HepG2 (cell line): ENCODE data around the gene PNKD. TPM values are rescaled to one million over a fixed set of nuclear protein-coding genes. Genes with fewer than 3 reads are reported as not detected.

Source experiments
- ATAC-seq: fragments of 200-7000 bp; cut with Tn5 transposase; 3 replicates; pipeline ENCODE4 v1.9.1; 2020; ENCODE audit warnings: mild to moderate bottlenecking, moderate library complexity
- BruUV-seq: library from RNA; stranded (reverse); fragments of 400-500 nt; replicated peaks from 2 replicates; lab custom pipeline; 2021; lab: Mats Ljungman, UMichigan
- CTCF ChIA-PET: fragments of 300-600 bp; formaldehyde crosslinking; extraction: SDS; loops from one replicate; lab custom pipeline; 2021; ENCODE audit warnings: low total read pairs, inconsistent platforms, low intra/inter-chr PET ratio; lab: Yijun Ruan, JAX
- POLR2A ChIA-PET: fragments of 350-600 bp; sonication (Branson Sonifier 250); formaldehyde crosslinking; loops from one replicate; lab custom pipeline; 2020; ENCODE audit warnings: antibody characterized with exemption, inconsistent platforms; lab: Yijun Ruan, JAX
- DNase-seq: peaks from one replicate; pipeline ENCODE4 v3.0.0-alpha.2; 2015; ENCODE audit warnings: low spot score
- FAIRE-seq: peaks from 3 replicates; lab custom pipeline; 2011; peaks lifted over from hg19 to GRCh38; lab: Jason Lieb, UNC
- H2AFZ ChIP-seq: one replicate; pipeline ENCODE4 v1.6.1; 2011; ENCODE audit warnings: low read length, inconsistent platforms
- H3K27ac ChIP-seq: fragments of 300-600 bp; 3 replicates; pipeline ENCODE4 v1.8.0; 2011; ENCODE audit warnings: mixed run types, mild to moderate bottlenecking, mixed read lengths, low read length, inconsistent platforms; ENCODE audit not compliant: insufficient read depth; ENCODE audit errors: extremely low read length
- H3K27me3 ChIP-seq, 2 experiments: fragments of 200-600 bp in 1 of 2; 2 replicates in 1 of 2; 3 replicates in 1 of 2; pipeline versions ENCODE4 v1.6.0 to v1.8.0; 2011; ENCODE audit warnings: low read length in 2 of 2, mild to moderate bottlenecking in 2 of 2, moderate library complexity in 2 of 2, inconsistent platforms in 1 of 2; ENCODE audit not compliant: insufficient read depth in 2 of 2, control insufficient read depth in 1 of 2
- H3K36me3 ChIP-seq, 2 experiments: fragments of 200-600 bp in 1 of 2; replicated peaks in 1 of 2; 2 replicates in 1 of 2; 3 replicates in 1 of 2; pipeline versions ENCODE4 v1.5.1 to v1.8.0; 2011; ENCODE audit warnings: low read length in 2 of 2, inconsistent platforms in 1 of 2; ENCODE audit not compliant: insufficient read depth in 2 of 2, control insufficient read depth in 1 of 2
- H3K4me1 ChIP-seq: 2 replicates; pipeline ENCODE4 v1.5.1; 2012; ENCODE audit warnings: low read length, inconsistent platforms; ENCODE audit not compliant: insufficient read depth
- H3K4me2 ChIP-seq: 2 replicates; pipeline ENCODE4 v1.6.0; 2011; ENCODE audit warnings: low read depth, low read length, inconsistent platforms
- H3K4me3 ChIP-seq, 3 experiments: fragments of 200-600 bp in 1 of 3; sonication (generic), shearing (Covaris generic) in 1 of 3; replicated peaks in 1 of 3; 2 replicates each; pipeline ENCODE4 v1.5.1; 2011 to 2016; ENCODE audit warnings: low read length in 3 of 3, inconsistent platforms in 2 of 3, low read depth in 2 of 3, mild to moderate bottlenecking in 2 of 3, control low read depth in 1 of 3, mixed read lengths in 1 of 3; ENCODE audit not compliant: insufficient read depth in 1 of 3
- H3K79me2 ChIP-seq: one replicate; pipeline ENCODE4 v1.6.1; 2011; ENCODE audit warnings: low read length, inconsistent platforms; ENCODE audit not compliant: insufficient read depth
- H3K9ac ChIP-seq: 2 replicates; pipeline ENCODE4 v1.6.0; 2011; ENCODE audit warnings: mild to moderate bottlenecking, low read depth, low read length, inconsistent platforms; ENCODE audit not compliant: insufficient read depth
- H3K9me3 ChIP-seq: 2 replicates; pipeline ENCODE4 v1.5.1; 2012; ENCODE audit warnings: mild to moderate bottlenecking, low read length
- H4K20me1 ChIP-seq: 2 replicates; pipeline ENCODE4 v1.6.0; 2011; ENCODE audit warnings: inconsistent platforms, mild to moderate bottlenecking, low read length, moderate library complexity; ENCODE audit not compliant: insufficient read depth
- ARID4A ChIP-seq: sonication (generic); formaldehyde crosslinking; IDR thresholded peaks from 2 replicates; pipeline ENCODE4 v1.5.0; 2020; ENCODE audit warnings: mild to moderate bottlenecking, missing genetic modification reagents, borderline replicate concordance
- EHMT2 ChIP-seq: fragments of 200-600 bp; sonication (generic); IDR thresholded peaks from 2 replicates; pipeline ENCODE4 v1.7.0; 2017; ENCODE audit warnings: antibody characterized with exemption, low read depth, low read length, borderline replicate concordance
- GABPA ChIP-seq, 2 experiments: IDR thresholded peaks; 2 replicates each; pipeline ENCODE4 v1.6.1; 2011 to 2016; ENCODE audit warnings: low read depth in 2 of 2, low read length in 1 of 2, missing biosample characterization in 1 of 2, missing genetic modification characterization in 1 of 2
- KLF12 ChIP-seq: sonication (generic); formaldehyde crosslinking; IDR thresholded peaks from 2 replicates; pipeline ENCODE4 v1.4.0; 2020; ENCODE audit warnings: missing genetic modification reagents, borderline replicate concordance
- MBD4 ChIP-seq: IDR thresholded peaks from 2 replicates; pipeline ENCODE4 v1.6.1; 2012; ENCODE audit warnings: low read length, inconsistent platforms, borderline replicate concordance
- MEF2D ChIP-seq: sonication (generic); formaldehyde crosslinking; IDR thresholded peaks from 2 replicates; pipeline ENCODE4 v1.5.1; 2020; ENCODE audit warnings: mild to moderate bottlenecking, missing genetic modification reagents
- RORA ChIP-seq: sonication (generic); formaldehyde crosslinking; IDR thresholded peaks from 2 replicates; pipeline ENCODE4 v1.5.0; 2020; ENCODE audit warnings: mild to moderate bottlenecking, missing genetic modification reagents, moderate library complexity
- SRF ChIP-seq: IDR thresholded peaks from 2 replicates; pipeline ENCODE4 v1.6.1; 2011; ENCODE audit warnings: mild to moderate bottlenecking, low read depth, low read length, moderate library complexity
- TEAD3 ChIP-seq: optimal IDR thresholded peaks from 2 replicates; pipeline ENCODE3; 2016; ENCODE audit warnings: borderline replicate concordance
- ZBTB8A ChIP-seq: sonication (generic); formaldehyde crosslinking; IDR thresholded peaks from 2 replicates; pipeline ENCODE4 v1.4.0; 2020; ENCODE audit warnings: mild to moderate bottlenecking, low read depth, missing genetic modification reagents, borderline replicate concordance
- ZNF281 ChIP-seq: sonication (generic); formaldehyde crosslinking; IDR thresholded peaks from 2 replicates; pipeline ENCODE4 v1.4.0; 2020; ENCODE audit warnings: missing genetic modification reagents, borderline replicate concordance
- ZNF296 ChIP-seq: sonication (generic); formaldehyde crosslinking; conservative IDR thresholded peaks from 2 replicates; pipeline ENCODE4 v1.5.0; 2020; ENCODE audit warnings: mild to moderate bottlenecking, missing genetic modification reagents
- ZNF326 ChIP-seq: sonication (generic); formaldehyde crosslinking; IDR thresholded peaks from 2 replicates; pipeline ENCODE4 v1.4.0; 2020; ENCODE audit warnings: missing genetic modification reagents, borderline replicate concordance
- ZNF563 ChIP-seq: sonication (generic); formaldehyde crosslinking; IDR thresholded peaks from 2 replicates; pipeline ENCODE4 v1.8.0; 2022; ENCODE audit warnings: mild to moderate bottlenecking, moderate library complexity, missing genetic modification reagents
- ZNF83 ChIP-seq: sonication (generic); formaldehyde crosslinking; IDR thresholded peaks from 2 replicates; pipeline ENCODE4 v1.4.0; 2020; ENCODE audit warnings: missing genetic modification reagents, mild to moderate bottlenecking, borderline replicate concordance
- ZNF883 ChIP-seq: sonication (generic); formaldehyde crosslinking; IDR thresholded peaks from 2 replicates; pipeline ENCODE4 v1.5.1; 2020; ENCODE audit warnings: mild to moderate bottlenecking, missing genetic modification reagents; ENCODE audit errors: not compliant biosample characterization
- WGBS: methylation state at CpG from one replicate; pipeline ENCODE4 v1.1.6; 2017; ENCODE audit warnings: low lambda C conversion rate; 5-methylcytosine and 5-hydroxymethylcytosine counted together
- in situ Hi-C: cut with HindIII; loops from 2 replicates; pipeline ENCODE4 v1.10.0; 2017; ENCODE audit warnings: low pct_unique_long_range_greater_than_20kb; ENCODE audit not compliant: extremely low pct_ligation_motif_present
- intact Hi-C: fragments of 100-400 bp; cut with micrococcal nuclease; formaldehyde crosslinking; loops from one replicate; pipeline ENCODE4 v1.10.0; 2022; ENCODE audit not compliant: unreplicated experiment
- polyA plus RNA-seq, 8 experiments: library from polyadenylated mRNA; depleted of rRNA in 3 of 8; stranded (reverse) in 7 of 8; unstranded in 1 of 8; fragments of >200 nt; fragmentation: Illumina TruSeq in 4 of 8; extraction: Trizol in 4 of 8; gene quantifications; 2 replicates each; pipeline versions ENCODE4 v1.2.1 to v1.2.3, GENCODE V29; 2011 to 2016; ENCODE audit warnings: low read depth in 4 of 8, missing spikeins in 1 of 8, mixed read lengths in 1 of 8; ENCODE audit not compliant: insufficient read depth in 1 of 8
- total RNA-seq, 5 experiments: library from RNA; depleted of rRNA; stranded (reverse); fragments of >200 nt; fragmentation: Illumina TruSeq; extraction: Trizol; gene quantifications; 2 replicates each; pipeline ENCODE4 v1.2.3, GENCODE V29; 2016; ENCODE audit warnings: low read depth in 1 of 5
- TF ChIP-seq, protein P1 (sequence below): sonication (generic); formaldehyde crosslinking; IDR thresholded peaks from 2 replicates; pipeline ENCODE4 v1.5.1; 2020; ENCODE audit warnings: missing genetic modification reagents, mild to moderate bottlenecking, borderline replicate concordance

Gene PNKD
- total and polyA plus RNA-seq, 2 of the 13 experiments (the other 11 are each of a cell fraction or from before 2014, with no cell fraction given): 55.9 to 80.4 TPM

GRCh38 chr2:218253232-218253625, 17.1 kb upstream of the PNKD start:
- FAIRE-seq: no peak

More at GRCh38 chr2:218253232-218253625, 17.1 kb upstream of the PNKD start:
- in situ Hi-C loops: no loop called here
- Histone ChIP-seq H3K79me2 (no peaks in the 10 kb centered on the region), H3K36me3 (peaks cover 40 to 77% of the 10 kb centered on the region in 2 experiments), H4K20me1 (no peaks in the 10 kb centered on the region), H3K4me2 (no peak overlapping the region), H3K27ac (no peak overlapping the region), H3K9me3 (no peaks in the 10 kb centered on the region), H3K9ac (no peak overlapping the region), H2AFZ (no peak overlapping the region), H3K27me3 (no peaks in the 10 kb centered on the region), H3K4me1 (no peaks in the 10 kb centered on the region), H3K4me3 (no peak overlapping the region)
- no TSS peak for BruUV-seq
- TF ChIP-seq ZNF281 (CRISPR knock-in tag) (no peak), ZNF563 (CRISPR knock-in tag) (no peak), RORA (CRISPR knock-in tag) (no peak), EHMT2 (no peak), ZBTB8A (CRISPR knock-in tag) (no peak), ZNF326 (CRISPR knock-in tag) (no peak), ZNF296 (CRISPR knock-in tag) (no peak), MBD4 (no peak), ZNF83 (CRISPR knock-in tag) (no peak), MEF2D (CRISPR knock-in tag) (no peak), ZNF883 (CRISPR knock-in tag) (no peak), KLF12 (CRISPR knock-in tag) (no peak), ARID4A (no peak), TEAD3 (CRISPR knock-in tag) (no peak), SRF (no peak), GABPA (IDR thresholded peaks at IDR 0.05; ENCODE audit: low read depth, low read length) (no peak), GABPA (CRISPR knock-in tag; IDR thresholded peaks at IDR 0.05; ENCODE audit: low read depth) (no peak)
- TF ChIP-seq, protein P1, sequence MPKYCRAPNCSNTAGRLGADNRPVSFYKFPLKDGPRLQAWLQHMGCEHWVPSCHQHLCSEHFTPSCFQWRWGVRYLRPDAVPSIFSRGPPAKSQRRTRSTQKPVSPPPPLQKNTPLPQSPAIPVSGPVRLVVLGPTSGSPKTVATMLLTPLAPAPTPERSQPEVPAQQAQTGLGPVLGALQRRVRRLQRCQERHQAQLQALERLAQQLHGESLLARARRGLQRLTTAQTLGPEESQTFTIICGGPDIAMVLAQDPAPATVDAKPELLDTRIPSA: no peak
- POLR2A ChIA-PET: interaction anchor here (0.9 to 2.2 kb wide), 2 partner anchors 9 to 17 kb away, joined by 3 to 5 read pairs; partner anchors contain the start of genes AAMP and PNKD
- ATAC-seq (no peak), DNase-seq (no peak)
- WGBS: 94% methylated on average over 5 of the region's 5 CpGs
- CTCF ChIA-PET: no interaction called here
- intact Hi-C loops: no loop called here
